Measurements from ENCODE around the gene ANGPTL7. TPM values are rescaled to one million over a fixed set of nuclear protein-coding genes. Genes with fewer than 3 reads are reported as not detected.

Gene ANGPTL7
- total RNA-seq, 4 donors from 2014 or later: 0.55 to 1.00 (median 0.79) TPM; not detected in 1

DNA sequence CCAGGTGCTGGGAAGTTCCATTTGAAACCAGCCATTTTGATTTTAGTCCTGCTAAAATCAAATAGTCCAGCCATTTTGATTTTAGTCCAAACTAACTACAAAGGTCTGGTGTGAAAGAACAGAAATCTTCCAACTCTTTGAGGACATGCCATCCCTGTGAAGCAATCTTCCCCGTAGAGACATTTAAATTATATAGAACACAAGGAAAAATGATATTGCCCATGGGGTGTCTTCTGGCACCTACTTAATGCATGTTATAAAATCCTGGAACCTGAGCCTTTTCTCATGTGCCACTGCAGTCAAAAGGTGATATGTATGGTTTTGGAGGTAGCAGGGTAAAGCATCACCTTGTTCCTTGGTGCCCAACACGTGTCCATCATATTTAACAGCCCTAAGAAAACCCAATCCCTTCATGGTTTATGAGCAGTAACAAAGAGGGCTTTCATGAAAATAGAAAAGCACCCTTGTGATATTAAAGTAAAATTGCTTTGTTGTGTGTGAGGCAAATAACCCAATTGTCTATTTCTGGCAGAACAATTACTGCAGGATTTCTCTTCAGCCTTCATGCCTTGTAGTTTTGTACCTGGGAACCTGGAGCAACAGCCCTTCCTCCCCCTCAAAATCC, 26.3 kb downstream of the ANGPTL7 start:
- Histone ChIP-seq H3K4me3 (no peak overlapping the region), H3K27me3 (no peaks in the 10 kb centered on the region), H3K9me3 (no peaks in the 10 kb centered on the region), H3K36me3 (peaks cover 0 to 64% (median 32%) of the 10 kb centered on the region in 4 donors), H3K4me1 (no peaks in the 10 kb centered on the region), H3K27ac (no peak overlapping the region)
- WGBS, 2 donors (ENCODE audit: low coverage in 1 of 2): 72 to 84% methylated on average over 2 of the region's 2 CpGs
- no peak for DNase-seq
- intact Hi-C loops (cut with DNase I; ENCODE audit: low total_unique reads): no loop called here
- in situ Hi-C loops (cut with MboI; ENCODE audit: low pct_ligation_motif_present in 1 of 4, low pct_unique_long_range_greater_than_20kb in 1 of 4, low sequenced_read_pairs in 3 of 4): no loop called here
- no peak for TF ChIP-seq POLR2A (IDR thresholded peaks at IDR 0.05)
- no peak for TF ChIP-seq POLR2AphosphoS5 (IDR thresholded peaks at IDR 0.05)
- TF ChIP-seq, protein P1, sequence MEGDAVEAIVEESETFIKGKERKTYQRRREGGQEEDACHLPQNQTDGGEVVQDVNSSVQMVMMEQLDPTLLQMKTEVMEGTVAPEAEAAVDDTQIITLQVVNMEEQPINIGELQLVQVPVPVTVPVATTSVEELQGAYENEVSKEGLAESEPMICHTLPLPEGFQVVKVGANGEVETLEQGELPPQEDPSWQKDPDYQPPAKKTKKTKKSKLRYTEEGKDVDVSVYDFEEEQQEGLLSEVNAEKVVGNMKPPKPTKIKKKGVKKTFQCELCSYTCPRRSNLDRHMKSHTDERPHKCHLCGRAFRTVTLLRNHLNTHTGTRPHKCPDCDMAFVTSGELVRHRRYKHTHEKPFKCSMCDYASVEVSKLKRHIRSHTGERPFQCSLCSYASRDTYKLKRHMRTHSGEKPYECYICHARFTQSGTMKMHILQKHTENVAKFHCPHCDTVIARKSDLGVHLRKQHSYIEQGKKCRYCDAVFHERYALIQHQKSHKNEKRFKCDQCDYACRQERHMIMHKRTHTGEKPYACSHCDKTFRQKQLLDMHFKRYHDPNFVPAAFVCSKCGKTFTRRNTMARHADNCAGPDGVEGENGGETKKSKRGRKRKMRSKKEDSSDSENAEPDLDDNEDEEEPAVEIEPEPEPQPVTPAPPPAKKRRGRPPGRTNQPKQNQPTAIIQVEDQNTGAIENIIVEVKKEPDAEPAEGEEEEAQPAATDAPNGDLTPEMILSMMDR (IDR thresholded peaks at IDR 0.05): no peak
- no peak for TF ChIP-seq EP300 (IDR thresholded peaks at IDR 0.05; ENCODE audit: low read depth)

DNA sequence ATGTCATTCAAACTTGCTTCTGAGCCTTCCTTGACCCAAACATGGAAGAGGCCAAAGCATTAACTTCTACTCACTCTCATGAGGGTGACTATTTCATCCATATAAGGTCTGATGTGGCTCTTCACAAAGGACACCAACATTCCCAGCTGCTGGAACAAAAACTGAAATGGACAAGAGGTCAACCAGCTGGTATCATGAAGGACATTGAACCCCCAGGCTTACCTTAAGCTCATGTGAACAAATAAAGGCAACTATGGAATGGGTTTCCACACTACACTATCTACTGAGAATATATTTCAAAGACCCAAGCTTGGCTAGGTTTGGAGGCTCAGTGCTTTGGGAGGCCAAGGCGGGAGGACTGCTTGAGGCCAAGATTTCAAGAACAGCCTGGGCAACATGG, 26.9 kb downstream of the ANGPTL7 start:
- 94 to 100% methylated on average over 1 of the region's 1 CpG for WGBS, 2 donors (ENCODE audit: low coverage in 1 of 2)
- Histone ChIP-seq H3K4me3 (no peak overlapping the region), H3K4me1 (no peaks in the 10 kb centered on the region), H3K27ac (no peak overlapping the region), H3K27me3 (no peaks in the 10 kb centered on the region), H3K36me3 (peaks cover 0 to 63% (median 30%) of the 10 kb centered on the region in 4 donors), H3K9me3 (no peaks in the 10 kb centered on the region)
- DNase-seq: no peak
- intact Hi-C loops (cut with DNase I; ENCODE audit: low total_unique reads): no loop called here
- in situ Hi-C loops (cut with MboI; ENCODE audit: low pct_ligation_motif_present in 1 of 4, low pct_unique_long_range_greater_than_20kb in 1 of 4, low sequenced_read_pairs in 3 of 4): no loop called here
- no peak for TF ChIP-seq POLR2AphosphoS5 (IDR thresholded peaks at IDR 0.05)
- TF ChIP-seq EP300 (IDR thresholded peaks at IDR 0.05; ENCODE audit: low read depth): no peak
- no peak for TF ChIP-seq POLR2A (IDR thresholded peaks at IDR 0.05)
- TF ChIP-seq, protein P1 (IDR thresholded peaks at IDR 0.05): no peak

DNA sequence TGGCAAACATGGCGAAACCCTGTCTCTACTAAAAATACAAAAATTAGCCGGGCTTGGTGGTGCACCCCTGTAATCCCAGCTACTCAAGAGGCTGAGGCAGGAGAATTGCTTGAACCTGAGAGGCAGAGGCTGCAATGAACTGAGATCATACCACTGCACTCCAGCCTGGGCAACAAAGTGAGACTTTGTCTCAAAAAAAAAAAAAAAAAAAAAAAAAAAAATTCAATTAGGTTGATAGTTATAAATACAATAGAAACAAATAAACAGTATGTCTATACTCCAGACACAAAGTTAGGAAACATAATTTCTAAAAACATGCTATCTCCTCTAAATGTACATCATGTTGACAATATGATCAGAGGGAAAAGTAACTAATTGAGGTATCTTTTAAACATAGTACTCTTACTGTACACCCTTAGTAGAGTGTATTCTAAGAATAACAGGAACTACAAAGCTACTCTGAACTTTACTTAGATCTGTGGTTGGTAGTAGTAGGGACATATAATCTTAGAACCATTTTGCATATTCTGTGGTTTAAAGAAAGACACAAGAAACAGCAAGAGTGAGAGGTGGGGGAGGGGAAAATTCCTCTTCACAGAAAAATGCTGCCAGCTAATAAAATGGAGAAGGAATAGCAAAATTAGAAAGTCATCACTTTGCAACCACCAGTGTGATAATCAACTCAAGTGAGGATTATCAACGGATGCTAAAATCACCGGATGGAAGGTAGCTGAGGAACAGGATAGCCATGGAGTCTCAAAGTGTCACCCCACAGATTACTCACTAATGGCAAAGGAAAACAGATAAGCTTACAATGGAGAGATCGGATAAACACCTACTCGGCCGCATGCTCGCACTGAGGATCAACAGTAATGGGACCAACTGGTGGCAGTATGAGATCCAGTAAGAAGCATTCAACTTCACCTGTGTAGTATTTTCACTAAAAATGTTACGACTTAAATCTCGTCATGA, 38.2 kb downstream of the ANGPTL7 start:
- H3K27ac ChIP-seq: no peak overlapping the region
- no peaks in the 10 kb centered on the region for H3K27me3 ChIP-seq
- H3K36me3 ChIP-seq: peaks cover 0 to 62% (median 27%) of the 10 kb centered on the region in 4 donors
- in situ Hi-C loops (cut with MboI; ENCODE audit: low pct_ligation_motif_present in 1 of 4, low pct_unique_long_range_greater_than_20kb in 1 of 4, low sequenced_read_pairs in 3 of 4) (loop anchor here in 2 of 4 donors (25.0 kb wide), 1 partner anchor 410 kb away; no protein-coding TSS in a partner anchor), intact Hi-C loops (cut with DNase I; ENCODE audit: low total_unique reads) (no loop called here)
- WGBS, 2 donors (ENCODE audit: low coverage in 1 of 2): 86 to 93% methylated on average over 9 to 10 of the region's 10 CpGs
- TF ChIP-seq, protein P1 (IDR thresholded peaks at IDR 0.05): no peak
- TF ChIP-seq EP300 (IDR thresholded peaks at IDR 0.05; ENCODE audit: low read depth) (no peak), POLR2AphosphoS5 (IDR thresholded peaks at IDR 0.05) (no peak), POLR2A (IDR thresholded peaks at IDR 0.05) (no peak)
- H3K9me3 ChIP-seq: no peaks in the 10 kb centered on the region
- no peak for DNase-seq
- no peaks in the 10 kb centered on the region for H3K4me1 ChIP-seq
- no peak overlapping the region for H3K4me3 ChIP-seq

DNA sequence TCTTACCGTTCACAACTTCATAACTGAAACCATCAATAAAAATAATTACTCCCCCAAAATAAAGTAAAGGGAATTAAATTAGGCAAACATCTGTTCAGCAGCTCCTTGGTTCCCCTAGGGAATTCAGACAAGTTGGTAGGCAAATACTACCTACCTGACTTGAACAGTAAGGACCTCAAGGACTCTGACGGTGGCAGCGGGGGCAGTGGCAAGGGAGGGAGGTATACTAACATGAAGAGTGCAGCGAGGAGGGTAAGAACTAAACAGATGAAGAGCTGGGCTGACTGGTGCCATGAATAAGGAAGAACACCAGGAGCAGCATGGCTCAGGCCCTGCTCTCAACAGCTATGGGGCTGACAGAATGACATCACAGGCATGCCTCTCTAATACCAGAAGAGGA, 40.0 kb downstream of the ANGPTL7 start:
- no peaks in the 10 kb centered on the region for H3K27me3 ChIP-seq
- peaks cover 0 to 65% (median 32%) of the 10 kb centered on the region in 4 donors for H3K36me3 ChIP-seq
- TF ChIP-seq, protein P1 (IDR thresholded peaks at IDR 0.05): no peak
- no peak for TF ChIP-seq POLR2A (IDR thresholded peaks at IDR 0.05)
- no peak for TF ChIP-seq POLR2AphosphoS5 (IDR thresholded peaks at IDR 0.05)
- TF ChIP-seq EP300 (IDR thresholded peaks at IDR 0.05; ENCODE audit: low read depth): no peak
- no peak overlapping the region for H3K27ac ChIP-seq
- no peaks in the 10 kb centered on the region for H3K9me3 ChIP-seq
- in situ Hi-C loops (cut with MboI; ENCODE audit: low pct_ligation_motif_present in 1 of 4, low pct_unique_long_range_greater_than_20kb in 1 of 4, low sequenced_read_pairs in 3 of 4): loop anchor here in 2 of 4 donors (25.0 kb wide), 1 partner anchor 408 kb away; no protein-coding TSS in a partner anchor
- intact Hi-C loops (cut with DNase I; ENCODE audit: low total_unique reads): no loop called here
- H3K4me1 ChIP-seq: no peaks in the 10 kb centered on the region
- no peak overlapping the region for H3K4me3 ChIP-seq
- WGBS, 2 donors (ENCODE audit: low coverage in 1 of 2): 76 to 83% methylated on average over 3 to 4 of the region's 4 CpGs
- DNase-seq: no peak

All from transverse colon (tissue), 4 donors.